H9 (cell line): Measurements from ENCODE around the gene DAPK1. TPM values are rescaled to one million over a fixed set of nuclear protein-coding genes. Genes with fewer than 3 reads are reported as not detected.

Source experiments
- DNase-seq: peaks from one replicate; pipeline ENCODE4 v3.0.0-alpha.2; 2017
- H2AFZ ChIP-seq: one replicate; pipeline ENCODE4 v1.6.1; 2013; ENCODE audit warnings: mild to moderate bottlenecking, low read length, control low read depth, moderate library complexity
- H2AK5ac ChIP-seq: 2 replicates; pipeline ENCODE4 v1.6.1; 2013; ENCODE audit warnings: low read length, control low read depth, mixed read lengths; ENCODE audit not compliant: insufficient read length
- H2BK120ac ChIP-seq: one replicate; pipeline ENCODE4 v1.6.1; 2013; ENCODE audit warnings: low read depth, mild to moderate bottlenecking, low read length, control low read depth, inconsistent platforms; ENCODE audit not compliant: poor library complexity, severe bottlenecking
- H2BK12ac ChIP-seq: 2 replicates; pipeline ENCODE4 v1.6.1; 2013; ENCODE audit warnings: low read length, control low read depth, mixed read lengths, low read depth; ENCODE audit not compliant: insufficient read length
- H2BK15ac ChIP-seq: 2 replicates; pipeline ENCODE4 v1.6.1; 2013; ENCODE audit warnings: low read depth, low read length, control low read depth
- H2BK20ac ChIP-seq: one replicate; pipeline ENCODE4 v1.6.1; 2013; ENCODE audit warnings: low read depth, mild to moderate bottlenecking, low read length, control low read depth, inconsistent platforms; ENCODE audit not compliant: poor library complexity, severe bottlenecking
- H2BK5ac ChIP-seq: 2 replicates; pipeline ENCODE4 v1.6.1; 2013; ENCODE audit warnings: low read length, control low read depth, mixed read lengths; ENCODE audit not compliant: insufficient read length
- H3K14ac ChIP-seq: 2 replicates; pipeline ENCODE4 v1.6.1; 2013; ENCODE audit warnings: low read length, control low read depth; ENCODE audit not compliant: insufficient read depth
- H3K18ac ChIP-seq: 2 replicates; pipeline ENCODE4 v1.6.1; 2013; ENCODE audit warnings: low read depth, mild to moderate bottlenecking, mixed read lengths, low read length, control low read depth; ENCODE audit not compliant: insufficient read length
- H3K23ac ChIP-seq: 2 replicates; pipeline ENCODE4 v1.6.1; 2013; ENCODE audit warnings: low read length, control low read depth, mixed read lengths, low read depth; ENCODE audit not compliant: insufficient read length
- H3K23me2 ChIP-seq: 2 replicates; pipeline ENCODE4 v1.6.1; 2013; ENCODE audit warnings: low read depth, mild to moderate bottlenecking, mixed read lengths, low read length, control low read depth; ENCODE audit not compliant: insufficient read length, poor library complexity, severe bottlenecking
- H3K27ac ChIP-seq: 2 replicates; pipeline ENCODE4 v1.5.1; 2013; ENCODE audit warnings: low read length, control low read depth, mixed read lengths, low read depth; ENCODE audit not compliant: insufficient read length
- H3K27me3 ChIP-seq: 2 replicates; pipeline ENCODE4 v1.6.1; 2013; ENCODE audit warnings: low read length, control low read depth, inconsistent platforms; ENCODE audit not compliant: insufficient read depth
- H3K4ac ChIP-seq: 2 replicates; pipeline ENCODE4 v1.6.1; 2013; ENCODE audit warnings: low read depth, mild to moderate bottlenecking, control low read depth, inconsistent platforms, low read length, moderate library complexity
- H3K4me1 ChIP-seq: 2 replicates; pipeline ENCODE4 v1.6.1; 2013; ENCODE audit warnings: low read length, control low read depth, inconsistent platforms; ENCODE audit not compliant: insufficient read depth
- H3K4me2 ChIP-seq: 2 replicates; pipeline ENCODE4 v1.6.1; 2013; ENCODE audit warnings: low read length, control low read depth, mixed read lengths; ENCODE audit not compliant: insufficient read length, insufficient read depth
- H3K56ac ChIP-seq: 2 replicates; pipeline ENCODE4 v1.6.1; 2013; ENCODE audit warnings: low read depth, mild to moderate bottlenecking, mixed read lengths, low read length, control low read depth; ENCODE audit not compliant: insufficient read length
- H3K79me1 ChIP-seq: 2 replicates; pipeline ENCODE4 v1.6.1; 2013; ENCODE audit warnings: low read depth, mild to moderate bottlenecking, moderate library complexity, low read length, control low read depth, inconsistent platforms; ENCODE audit not compliant: insufficient read depth, poor library complexity, severe bottlenecking
- H3K79me2 ChIP-seq: 2 replicates; pipeline ENCODE4 v1.6.1; 2013; ENCODE audit warnings: low read length, control low read depth, inconsistent platforms; ENCODE audit not compliant: insufficient read depth
- H3K9ac ChIP-seq: 2 replicates; pipeline ENCODE4 v1.6.1; 2013; ENCODE audit warnings: low read length, control low read depth, mixed read lengths; ENCODE audit not compliant: insufficient read length; ENCODE audit errors: extremely low read depth
- H3K9me3 ChIP-seq: one replicate; pipeline ENCODE4 v1.6.1; 2013; ENCODE audit warnings: low read depth, low read length, inconsistent platforms; ENCODE audit not compliant: control insufficient read depth
- H3T11ph ChIP-seq: one replicate; pipeline ENCODE4 v1.6.1; 2013; ENCODE audit warnings: mild to moderate bottlenecking, low read length, control low read depth, inconsistent platforms
- H4K20me1 ChIP-seq: one replicate; pipeline ENCODE4 v1.6.1; 2013; ENCODE audit not compliant: control insufficient read depth, insufficient read length, insufficient read depth
- H4K5ac ChIP-seq: 2 replicates; pipeline ENCODE4 v1.6.1; 2013; ENCODE audit warnings: low read depth, mild to moderate bottlenecking, mixed read lengths, low read length, control low read depth; ENCODE audit not compliant: insufficient read length
- H4K8ac ChIP-seq: replicated peaks from 2 replicates; pipeline ENCODE4 v1.6.1; 2013; ENCODE audit warnings: low read length, control low read depth, mixed read lengths, low read depth; ENCODE audit not compliant: insufficient read length
- H4K91ac ChIP-seq: 2 replicates; pipeline ENCODE4 v1.6.1; 2013; ENCODE audit warnings: low read depth, mild to moderate bottlenecking, moderate library complexity, mixed read lengths, low read length, control low read depth; ENCODE audit not compliant: insufficient read length
- H3K27ac Mint-ChIP-seq, 3 experiments: 2 replicates in 2 of 3; 3 replicates in 1 of 3; pipeline ENCODE4 v1.8.0; 2020 to 2021; ENCODE audit warnings: mixed read lengths in 3 of 3, mild to moderate bottlenecking in 1 of 3, moderate library complexity in 1 of 3
- H3K27me3 Mint-ChIP-seq: 2 replicates; pipeline ENCODE4 v1.8.0; 2021; ENCODE audit warnings: low read depth, mild to moderate bottlenecking, moderate library complexity, mixed read lengths
- H3K36me3 Mint-ChIP-seq, 3 experiments: 2 replicates in 2 of 3; 3 replicates in 1 of 3; pipeline ENCODE4 v1.8.0; 2020 to 2021; ENCODE audit warnings: low read depth in 3 of 3, mixed read lengths in 3 of 3; ENCODE audit not compliant: insufficient read depth in 1 of 3
- H3K4me1 Mint-ChIP-seq, 2 experiments: 2 replicates each; pipeline ENCODE4 v1.8.0; 2020; ENCODE audit warnings: mixed read lengths in 2 of 2
- H3K4me3 Mint-ChIP-seq, 2 experiments: 2 replicates in 1 of 2; 3 replicates in 1 of 2; pipeline ENCODE4 v1.8.0; 2020 to 2021; ENCODE audit warnings: mild to moderate bottlenecking in 2 of 2, mixed read lengths in 2 of 2, moderate library complexity in 1 of 2
- H3K9me3 Mint-ChIP-seq, 2 experiments: 2 replicates in 1 of 2; 3 replicates in 1 of 2; pipeline ENCODE4 v1.8.0; 2020; ENCODE audit warnings: mild to moderate bottlenecking in 2 of 2, mixed read lengths in 2 of 2, moderate library complexity in 1 of 2
- WGBS: extraction: QIAGEN DNeasy Blood & Tissue Kit; methylation state at CpG from one replicate; pipeline ENCODE4 v1.1.7; 2013; ENCODE audit warnings: missing lambda C conversion rate, low lambda C conversion rate, mixed read lengths; ENCODE audit not compliant: insufficient read length; ENCODE audit errors: extremely low coverage; 5-methylcytosine and 5-hydroxymethylcytosine counted together
- total RNA-seq: library from RNA; stranded (reverse); gene quantifications from 2 replicates; pipeline ENCODE4 v1.2.1, GENCODE V29; 2021
- TF ChIP-seq, protein P1 (sequence below): fragments of 200-600 bp; sonication (generic); conservative IDR thresholded peaks from 3 replicates; pipeline ENCODE4 v1.8.0; 2021; ENCODE audit warnings: antibody characterized with exemption, mild to moderate bottlenecking

The DAPK1 gene
- total RNA-seq, 1 experiment from 2014 or later = 79.4 TPM

DNA sequence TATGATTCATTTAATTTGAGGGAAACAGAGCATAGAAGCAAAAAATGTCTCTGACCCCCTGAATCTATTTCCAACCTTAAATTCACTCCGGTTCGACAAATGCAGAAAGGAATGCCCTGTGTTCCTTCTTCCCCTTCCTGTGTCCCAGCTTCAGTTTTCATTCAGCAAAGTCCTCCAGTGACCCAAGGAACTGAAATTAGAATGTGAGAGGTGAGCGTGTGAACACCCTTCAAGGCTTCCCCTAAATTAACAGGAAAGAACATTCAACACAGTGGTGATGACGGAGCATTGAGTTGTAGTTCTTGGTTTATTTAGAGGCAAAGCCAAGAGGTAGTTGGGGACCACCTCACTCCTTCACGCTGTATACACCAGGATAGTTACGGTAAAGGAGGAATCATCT lies 130.7 kb downstream of the DAPK1 start:
- H3K79me2 ChIP-seq = no peaks in the 10 kb centered on the region
- H2AFZ ChIP-seq = no peak overlapping the region
- H3K4ac ChIP-seq = no peak overlapping the region
- WGBS = no CpG with 5 or more reads among the region's 6 CpGs
- no peak overlapping the region for H3T11ph ChIP-seq
- peaks cover 35 to 43% (median 36%) of the 10 kb centered on the region in 3 experiments for H3K36me3 Mint-ChIP-seq
- DNase-seq = no peak
- H2BK120ac ChIP-seq = no peak overlapping the region
- H3K9me3 ChIP-seq = no peaks in the 10 kb centered on the region
- H2BK5ac ChIP-seq = no peak overlapping the region
- H3K79me1 ChIP-seq = no peaks in the 10 kb centered on the region
- no peaks in the 10 kb centered on the region; a peak in 1 of 5 replicates for H3K9me3 Mint-ChIP-seq
- peaks cover 3% of the 10 kb centered on the region; the same call in 1 of the 2 replicates for H3K4me1 ChIP-seq
- no peaks in the 10 kb centered on the region for H3K23me2 ChIP-seq
- no peak overlapping the region for H3K4me3 Mint-ChIP-seq
- no peak overlapping the region for H4K5ac ChIP-seq
- no peak overlapping the region for H3K4me2 ChIP-seq
- H4K8ac ChIP-seq = no peak overlapping the region
- peaks cover 3 to 6% of the 10 kb centered on the region in 2 experiments; a peak in 3 of 4 replicates for H3K4me1 Mint-ChIP-seq
- no peak overlapping the region for H3K23ac ChIP-seq
- H4K91ac ChIP-seq = no peak overlapping the region
- no peak overlapping the region for H3K56ac ChIP-seq
- no peak overlapping the region for H2AK5ac ChIP-seq
- H3K14ac ChIP-seq = no peak overlapping the region
- H3K27me3 Mint-ChIP-seq = no peaks in the 10 kb centered on the region
- no peak overlapping the region for H3K27ac ChIP-seq
- no peak overlapping the region for H2BK12ac ChIP-seq
- no peak overlapping the region for H3K18ac ChIP-seq
- H3K27me3 ChIP-seq = no peaks in the 10 kb centered on the region
- H2BK15ac ChIP-seq = no peak overlapping the region
- no peak overlapping the region for H3K9ac ChIP-seq
- TF ChIP-seq, protein P1, sequence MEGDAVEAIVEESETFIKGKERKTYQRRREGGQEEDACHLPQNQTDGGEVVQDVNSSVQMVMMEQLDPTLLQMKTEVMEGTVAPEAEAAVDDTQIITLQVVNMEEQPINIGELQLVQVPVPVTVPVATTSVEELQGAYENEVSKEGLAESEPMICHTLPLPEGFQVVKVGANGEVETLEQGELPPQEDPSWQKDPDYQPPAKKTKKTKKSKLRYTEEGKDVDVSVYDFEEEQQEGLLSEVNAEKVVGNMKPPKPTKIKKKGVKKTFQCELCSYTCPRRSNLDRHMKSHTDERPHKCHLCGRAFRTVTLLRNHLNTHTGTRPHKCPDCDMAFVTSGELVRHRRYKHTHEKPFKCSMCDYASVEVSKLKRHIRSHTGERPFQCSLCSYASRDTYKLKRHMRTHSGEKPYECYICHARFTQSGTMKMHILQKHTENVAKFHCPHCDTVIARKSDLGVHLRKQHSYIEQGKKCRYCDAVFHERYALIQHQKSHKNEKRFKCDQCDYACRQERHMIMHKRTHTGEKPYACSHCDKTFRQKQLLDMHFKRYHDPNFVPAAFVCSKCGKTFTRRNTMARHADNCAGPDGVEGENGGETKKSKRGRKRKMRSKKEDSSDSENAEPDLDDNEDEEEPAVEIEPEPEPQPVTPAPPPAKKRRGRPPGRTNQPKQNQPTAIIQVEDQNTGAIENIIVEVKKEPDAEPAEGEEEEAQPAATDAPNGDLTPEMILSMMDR = no peak
- H3K27ac Mint-ChIP-seq = peak overlapping the region in 1 of 3 experiments; percentile 19; a peak in 2 of 7 replicates
- H2BK20ac ChIP-seq = no peak overlapping the region
- no peaks in the 10 kb centered on the region for H4K20me1 ChIP-seq
